Iris pigment epithelial cell (primary cell): ENCODE results near the gene ZBTB45.

Experiments
- DNase-seq: peaks from one replicate; pipeline ENCODE4 v3.0.0-alpha.2; 2011; ENCODE audit warnings: low read depth

ZBTB45 gene

GRCh38 chr19:58519355-58520256 is at the start of gene ZBTB45:
Gene ZBTB45 (minus strand): TSS chr19:58519810. CDS start chr19:58517673, 2,137 bp downstream.
- peak; percentile 97 for DNase-seq

DNA sequence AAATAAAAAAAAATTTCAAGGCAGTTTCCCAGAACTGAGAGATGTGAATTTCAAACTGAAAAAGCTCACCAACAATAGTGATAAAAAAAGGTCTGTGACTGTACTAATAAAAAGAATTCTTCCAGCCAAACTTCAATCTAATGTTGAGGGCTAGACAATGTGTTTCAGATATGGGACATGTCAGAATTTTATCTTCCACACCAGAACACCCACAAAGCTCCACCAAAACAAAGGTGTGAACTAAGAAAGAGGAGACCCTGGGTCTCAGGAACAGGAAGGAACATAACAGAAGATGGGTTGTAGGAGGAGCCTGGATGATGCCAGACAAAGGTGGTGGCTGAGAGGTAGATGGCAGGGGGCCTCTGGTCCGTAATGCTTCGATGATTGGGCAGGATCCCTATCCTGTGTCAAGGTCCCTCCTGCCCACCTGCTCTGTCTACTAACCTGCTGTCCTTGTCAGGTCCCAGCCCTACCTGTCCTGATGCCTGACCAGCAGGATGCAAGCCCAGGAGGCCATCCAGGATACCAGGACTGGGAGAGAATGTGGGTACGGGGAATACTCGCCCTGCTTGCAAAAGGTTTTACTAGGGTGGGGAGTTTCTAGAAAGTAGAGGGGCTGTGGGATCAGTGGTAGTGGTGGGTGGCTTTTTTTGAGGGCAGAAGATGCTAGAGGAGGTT is 49.0 kb upstream of the ZBTB45 start:
- no peak for DNase-seq

- no peak for DNase-seq
Measured at GRCh38 chr19:58566989-58567388, 47.4 kb upstream of the ZBTB45 start.

DNA sequence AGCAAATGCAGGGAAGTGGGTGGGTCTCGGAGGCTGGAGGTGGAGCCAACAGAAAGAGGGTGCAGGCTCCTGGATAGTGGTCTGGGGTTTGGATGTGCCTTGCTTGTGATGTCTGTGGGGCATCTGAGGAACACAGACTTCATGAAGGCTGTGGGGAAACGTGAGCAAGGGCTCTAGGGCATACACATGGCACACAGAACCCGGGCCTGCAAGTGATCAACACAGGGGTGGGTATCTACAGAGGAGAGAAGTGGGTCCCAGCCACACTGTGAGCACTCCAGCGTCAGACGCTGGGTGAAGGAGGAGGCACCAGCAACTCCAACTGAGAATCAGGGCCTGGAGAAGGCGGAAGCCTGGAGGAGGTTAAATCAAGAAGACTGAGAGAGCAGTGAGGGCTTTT is 44.2 kb upstream of the ZBTB45 start:
- no peak for DNase-seq

GRCh38 chr19:58563034-58563573 is 43.5 kb upstream of the ZBTB45 start:
- no peak for DNase-seq

- DNase-seq = peak; percentile 59
Measured at GRCh38 chr19:58562122-58563033, 42.8 kb upstream of the ZBTB45 start.

DNA sequence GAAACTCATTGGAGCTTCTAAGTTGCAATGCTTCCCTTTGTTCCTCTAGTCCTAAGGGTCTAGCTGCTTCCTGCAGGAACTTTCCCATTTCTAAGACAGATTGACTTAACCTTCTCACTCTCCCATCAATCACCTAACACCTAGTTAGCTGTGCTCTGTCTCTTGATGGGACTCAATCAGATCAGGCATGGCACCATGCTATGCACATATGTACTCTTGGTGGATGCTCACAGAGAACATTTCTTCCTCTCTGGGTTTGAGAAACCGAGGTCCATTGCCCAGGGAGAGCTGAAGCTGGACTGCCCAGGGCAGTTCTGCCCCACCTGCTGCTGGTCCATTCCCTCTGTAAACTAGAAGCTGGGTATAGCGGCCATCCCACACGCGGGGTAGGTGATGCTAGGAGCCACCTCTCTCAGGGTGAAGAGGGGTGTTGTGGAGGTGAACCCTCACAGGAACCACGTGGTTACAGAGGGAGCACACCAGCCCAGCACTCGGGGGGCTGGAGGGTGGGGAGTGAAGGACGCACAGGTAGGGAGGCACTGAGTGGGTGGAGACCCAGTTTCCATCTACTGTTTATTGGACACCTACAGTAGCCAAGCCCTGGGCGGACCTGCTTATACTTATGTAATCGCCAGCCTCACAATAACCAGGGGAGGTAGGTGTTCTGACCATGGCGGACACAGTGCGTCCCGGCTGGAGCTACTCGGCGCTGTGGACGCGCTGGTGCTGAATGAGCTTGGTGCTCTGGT is 41.9 kb upstream of the ZBTB45 start:
- DNase-seq = no peak

DNA sequence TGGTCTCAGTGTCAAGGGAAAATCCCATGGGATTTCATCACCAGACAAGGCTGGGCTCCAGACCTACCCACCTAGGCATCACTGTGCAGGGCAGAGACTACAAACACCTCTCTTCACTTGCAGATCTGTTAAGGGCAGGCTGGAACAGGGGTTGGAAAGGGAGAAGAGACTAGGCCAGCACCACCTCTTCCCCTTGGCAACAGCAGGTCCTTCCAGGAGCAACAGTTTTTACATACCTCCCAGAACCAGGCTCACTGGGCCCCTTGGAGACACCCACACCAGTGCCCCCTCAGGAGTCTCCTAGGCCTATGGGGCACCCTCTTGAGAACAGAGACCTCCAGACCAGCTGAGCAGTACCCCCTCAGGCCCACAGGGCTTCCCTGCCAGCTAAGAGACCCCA is 41.3 kb upstream of the ZBTB45 start:
- DNase-seq = no peak

GRCh38 chr19:58560007-58560887 is 40.6 kb upstream of the ZBTB45 start:
- no peak for DNase-seq

GRCh38 chr19:58559275-58560006 is 39.8 kb upstream of the ZBTB45 start:
- DNase-seq = peak; percentile 90

DNA sequence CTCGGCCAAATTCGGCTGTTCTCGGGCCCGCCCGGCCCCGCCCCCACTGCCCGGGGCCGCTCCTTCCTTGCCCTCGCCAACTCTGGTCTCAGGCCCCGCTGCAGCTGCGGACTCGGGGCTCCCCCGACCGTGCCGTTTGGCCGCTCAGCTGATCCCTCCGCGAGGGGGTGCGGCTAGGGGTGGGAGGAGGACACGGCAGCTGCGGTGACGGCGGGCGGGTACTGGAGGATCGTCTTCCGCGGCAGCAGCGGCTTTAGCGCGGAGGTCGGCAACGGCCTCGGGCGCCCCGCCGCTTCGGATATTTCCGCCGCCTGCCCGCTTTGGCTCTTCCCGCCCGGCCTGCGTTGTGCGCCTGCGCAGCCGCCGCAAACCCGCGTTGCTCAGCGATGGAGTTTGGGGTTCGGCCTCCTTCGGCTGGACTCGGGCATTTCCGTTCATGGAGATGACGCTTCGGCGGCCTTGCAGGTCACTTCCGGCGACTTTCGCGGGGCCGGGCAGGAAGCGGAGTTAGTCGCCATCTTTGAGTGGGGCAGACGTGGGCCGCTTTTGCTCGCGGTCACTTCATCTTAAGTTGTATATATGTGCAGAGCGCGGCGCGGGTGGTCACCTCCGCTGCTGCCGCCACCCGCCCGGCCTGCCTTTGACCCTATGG is 39.1 kb upstream of the ZBTB45 start:
- DNase-seq = peak; percentile 98

DNA sequence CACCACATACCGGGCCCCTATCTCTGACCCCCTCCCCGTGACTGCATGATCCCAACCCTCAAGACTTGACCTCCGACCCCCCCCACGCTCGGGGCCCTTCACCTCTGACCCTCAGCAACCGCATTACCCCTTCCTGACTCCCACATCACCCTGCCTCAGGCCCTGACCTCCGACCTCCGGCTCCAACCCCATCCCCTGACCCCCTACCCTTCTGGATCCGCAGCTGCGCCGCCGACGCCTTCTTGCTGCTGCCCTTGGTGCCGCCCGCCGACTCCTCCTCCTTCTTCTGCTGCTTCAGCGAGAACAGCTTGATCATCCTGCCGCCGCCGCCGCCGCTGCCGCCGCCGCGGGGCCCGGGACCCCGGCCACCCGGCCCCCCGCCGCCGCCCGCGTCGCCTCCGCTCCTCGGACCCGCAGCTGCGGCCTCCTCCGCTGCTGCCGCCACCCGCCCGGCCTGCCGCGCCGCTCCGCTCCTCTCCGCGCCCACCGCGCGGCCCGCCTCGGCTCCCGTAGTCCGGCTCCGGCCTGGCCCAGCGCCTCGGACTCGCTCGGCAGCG is 38.5 kb upstream of the ZBTB45 start, which contains the start of gene UBE2M:
Gene UBE2M (minus strand): TSS at position 546 of the 557 bp plus-strand sequence. CDS start 230 bp downstream, at position 316.
- DNase-seq = peak; percentile 57

- DNase-seq = no peak
Measured at GRCh38 chr19:58557221-58558065, 37.8 kb upstream of the ZBTB45 start.

- DNase-seq = no peak
Measured at GRCh38 chr19:58556622-58557220, 37.1 kb upstream of the ZBTB45 start.

GRCh38 chr19:58555920-58556621 is 36.5 kb upstream of the ZBTB45 start:
- DNase-seq = no peak

DNA sequence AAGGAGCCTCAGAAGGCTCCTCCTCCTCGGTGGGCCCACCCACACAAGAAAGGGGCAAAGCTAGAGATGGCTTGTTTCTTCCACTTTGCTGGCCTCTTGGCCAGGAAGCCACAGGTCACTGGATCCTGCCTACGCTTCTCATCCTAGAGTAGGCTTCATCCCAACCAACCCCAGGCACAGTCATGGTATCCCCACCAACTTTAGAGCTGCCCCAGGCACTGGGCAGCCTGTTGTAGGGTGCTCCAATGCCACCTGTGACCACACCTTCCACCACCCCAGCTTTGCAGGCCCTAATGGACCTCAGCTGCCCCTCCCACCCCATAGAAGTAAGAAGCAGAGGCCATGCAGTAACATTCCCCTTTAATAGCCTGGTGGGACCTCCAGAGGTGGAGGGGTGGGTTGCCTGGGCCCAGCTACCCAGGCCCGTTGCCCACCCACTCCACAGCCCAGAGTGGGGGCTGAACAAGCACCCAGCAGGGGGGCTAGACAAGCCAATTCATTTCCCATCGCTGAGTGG is 35.8 kb upstream of the ZBTB45 start:
- DNase-seq = no peak
